NT2/D1 (cell line): ENCODE data around the gene ITIH4.

Experiments
- SUZ12 ChIP-seq: IDR thresholded peaks from 2 replicates; pipeline ENCODE4 v1.6.1; 2011; ENCODE audit not compliant: insufficient read length, insufficient read depth; ENCODE audit errors: extremely low read depth
- YY1 ChIP-seq: IDR thresholded peaks from 2 replicates; pipeline ENCODE4 v1.6.1; 2011; ENCODE audit not compliant: insufficient read length, insufficient read depth
- ZNF274 ChIP-seq: IDR thresholded peaks from 2 replicates; pipeline ENCODE4 v1.6.1; 2011; ENCODE audit warnings: mild to moderate bottlenecking, low read depth, low read length

GRCh38 chr3:52844290-52844975 lies 14.0 kb upstream of the ITIH4 start:
- TF ChIP-seq SUZ12 (no peak), YY1 (no peak), ZNF274 (no peak)
